HG02798 (cell line): Measurements from ENCODE around the gene RNF208.
"Not testable (repeated sequence)": the region's sequence is repeated elsewhere in the genome, so short reads cannot be mapped to it uniquely, and the experiment has no call there.

Experiments used
- ATAC-seq: cut with Tn5 transposase; IDR thresholded peaks from one replicate; pipeline ENCODE4 v1.9.1; 2021; ENCODE audit warnings: mild to moderate bottlenecking; ENCODE audit not compliant: unreplicated experiment, poor library complexity

The RNF208 gene

GRCh38 chr9:137253717-137254623 is 31.9 kb upstream of the RNF208 start:
- ATAC-seq = no peak

GRCh38 chr9:137252555-137253506 is 30.8 kb upstream of the RNF208 start:
- ATAC-seq = no peak

GRCh38 chr9:137251490-137252268 is 29.6 kb upstream of the RNF208 start:
- no peak for ATAC-seq

GRCh38 chr9:137251194-137251461 is 29.1 kb upstream of the RNF208 start, which contains the start of gene STPG3:
Gene STPG3 (plus strand): TSS chr9:137251286. CDS start chr9:137251287, 1 bp downstream.
- ATAC-seq = no peak

- no peak for ATAC-seq
Observed at GRCh38 chr9:137250329-137251193, 28.5 kb upstream of the RNF208 start.

- ATAC-seq = no peak
Observed at GRCh38 chr9:137247916-137248175, 25.8 kb upstream of the RNF208 start.

- ATAC-seq = no peak
Observed at GRCh38 chr9:137247135-137247915, 25.3 kb upstream of the RNF208 start.

- no peak for ATAC-seq
Observed at GRCh38 chr9:137245450-137246421, 23.7 kb upstream of the RNF208 start.

GRCh38 chr9:137244486-137245449 is 22.7 kb upstream of the RNF208 start:
- no peak for ATAC-seq

- no peak for ATAC-seq
Observed at GRCh38 chr9:137243626-137244485, 21.8 kb upstream of the RNF208 start.

GRCh38 chr9:137243266-137243625 is 21.2 kb upstream of the RNF208 start:
- not testable (repeated sequence) for ATAC-seq

GRCh38 chr9:137242269-137243203 is 20.5 kb upstream of the RNF208 start:
- no peak for ATAC-seq

- peak; percentile 0 for ATAC-seq
Observed at GRCh38 chr9:137241490-137242268, 19.6 kb upstream of the RNF208 start.

- peak; percentile 72 for ATAC-seq
Observed at GRCh38 chr9:137240841-137241489, 18.9 kb upstream of the RNF208 start, which contains the start of gene TUBB4B. Gene TUBB4B (plus strand): TSS chr9:137241287. CDS start chr9:137241361, 74 bp downstream.
